ENCODE results near the gene SLC15A1.
"Not testable (repeated sequence)": the region's sequence is repeated elsewhere in the genome, so short reads cannot be mapped to it uniquely, and the experiment has no call there.

The SLC15A1 gene

GRCh38 chr13:98755729-98756128, 3.3 kb upstream of the SLC15A1 start:
- Histone ChIP-seq H3K4me1 (no peaks in the 10 kb centered on the region), H4K20me1 (no peaks in the 10 kb centered on the region), H3K27me3 (peaks cover 11% of the 10 kb centered on the region; the same call in 1 of the 2 replicates), H3K9ac (no peak overlapping the region), H3K9me3 (peaks cover 40% of the 10 kb centered on the region), H3K4me2 (no peak overlapping the region), H3K36me3 (no peaks in the 10 kb centered on the region), H3K27ac (no peak overlapping the region), H3K4me3 (no peak overlapping the region)
- no peak for TF ChIP-seq Cebpa-rat (IDR thresholded peaks at IDR 0.05)

DNA sequence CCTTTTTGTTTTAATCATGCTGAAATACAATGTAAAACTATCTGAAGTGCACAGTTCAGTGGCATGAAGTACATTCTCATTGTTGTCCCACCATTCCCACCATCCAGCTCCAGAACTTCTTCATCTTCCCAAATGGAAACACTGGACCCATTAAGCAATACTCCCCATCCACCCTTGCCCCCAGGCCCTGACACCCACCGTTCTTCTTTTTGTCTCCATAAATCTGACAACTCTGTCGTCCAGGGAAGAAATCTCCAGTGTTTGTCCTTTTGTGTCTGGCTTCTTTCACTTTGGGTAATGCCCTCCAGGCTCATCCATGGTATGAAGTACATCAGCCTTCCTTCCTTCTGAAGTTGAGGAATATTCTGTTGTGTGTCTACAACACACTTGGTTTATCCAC, 2.6 kb upstream of the SLC15A1 start:
- no peak for TF ChIP-seq Cebpa-rat (IDR thresholded peaks at IDR 0.05)
- H3K4me1 ChIP-seq: no peaks in the 10 kb centered on the region
- H3K4me3 ChIP-seq: no peak overlapping the region
- H3K27me3 ChIP-seq: peaks cover 11% of the 10 kb centered on the region; the same call in 1 of the 2 replicates
- H4K20me1 ChIP-seq: no peaks in the 10 kb centered on the region
- no peaks in the 10 kb centered on the region for H3K36me3 ChIP-seq
- H3K9ac ChIP-seq: no peak overlapping the region
- no peak overlapping the region for H3K4me2 ChIP-seq
- H3K9me3 ChIP-seq: peaks cover 34% of the 10 kb centered on the region
- H3K27ac ChIP-seq: no peak overlapping the region

DNA sequence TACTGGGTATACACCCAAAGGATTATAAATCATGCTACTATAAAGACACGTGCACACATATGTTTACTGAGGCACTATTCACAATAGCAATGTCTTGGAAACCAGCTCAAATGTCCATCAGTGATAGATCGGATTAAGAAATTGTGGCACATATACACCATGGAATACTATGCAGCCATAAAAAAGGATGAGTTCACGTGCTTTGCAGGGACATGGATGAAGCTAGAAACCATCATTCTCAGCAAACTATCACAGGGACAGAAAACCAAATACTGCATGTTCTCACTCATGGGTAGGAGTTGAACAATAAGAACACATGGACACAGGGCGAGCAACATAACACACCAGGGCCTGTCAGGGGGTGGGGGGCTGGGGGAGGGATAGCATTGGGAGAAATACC, 2.0 kb upstream of the SLC15A1 start:
- H3K4me1 ChIP-seq, H3K27ac ChIP-seq, H3K4me3 ChIP-seq, H3K4me2 ChIP-seq, H3K9ac ChIP-seq, H4K20me1 ChIP-seq, H3K36me3 ChIP-seq: not testable (repeated sequence)
- peaks cover 11% of the 10 kb centered on the region; the same call in 1 of the 2 replicates for H3K27me3 ChIP-seq
- peaks cover 29% of the 10 kb centered on the region for H3K9me3 ChIP-seq

DNA sequence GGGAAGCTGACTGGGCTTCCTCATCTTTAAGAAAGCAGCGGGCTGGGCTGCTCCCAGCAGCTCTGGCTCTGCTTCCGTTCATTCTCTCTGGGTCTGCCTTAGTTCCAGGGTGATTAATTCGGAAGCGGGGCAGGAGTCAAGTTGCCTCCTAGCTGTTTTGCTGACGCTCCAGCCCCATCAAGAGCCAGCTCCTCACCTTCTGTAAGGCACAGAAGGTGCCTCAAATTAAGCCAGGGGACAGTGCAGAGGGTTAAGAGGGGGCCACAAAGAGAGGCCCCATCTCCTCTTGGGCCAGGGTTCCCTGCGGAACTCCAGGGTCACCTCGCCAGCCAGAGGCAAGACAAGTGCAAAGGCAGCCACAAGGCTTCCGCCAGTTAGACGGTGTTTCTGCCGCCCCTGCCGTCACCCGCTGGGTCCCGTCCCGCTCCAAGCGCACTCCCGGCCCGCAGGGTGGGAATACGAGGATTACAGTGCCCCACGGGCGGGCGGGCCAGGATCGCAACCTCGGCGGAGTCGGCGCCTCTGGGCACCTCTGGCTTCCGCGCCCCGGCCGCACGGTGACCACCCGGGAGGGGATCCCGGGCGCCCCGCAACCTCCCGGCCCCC, 508 bp downstream of the SLC15A1 start:
- H3K9me3 ChIP-seq: peaks cover 24% of the 10 kb centered on the region
- no peak overlapping the region for H3K4me2 ChIP-seq
- no peaks in the 10 kb centered on the region for H3K36me3 ChIP-seq
- no peak overlapping the region for H3K27ac ChIP-seq
- no peaks in the 10 kb centered on the region for H4K20me1 ChIP-seq
- no peak overlapping the region for H3K9ac ChIP-seq
- H3K4me1 ChIP-seq: no peaks in the 10 kb centered on the region
- TF ChIP-seq Cebpa-rat (IDR thresholded peaks at IDR 0.05): no peak
- H3K4me3 ChIP-seq: no peak overlapping the region
- H3K27me3 ChIP-seq: peaks cover 11% of the 10 kb centered on the region; the same call in 1 of the 2 replicates

- no peaks in the 10 kb centered on the region for H4K20me1 ChIP-seq
- TF ChIP-seq Cebpa-rat (IDR thresholded peaks at IDR 0.05): no peak
- no peak overlapping the region for H3K4me2 ChIP-seq
- H3K9me3 ChIP-seq: peaks cover 24% of the 10 kb centered on the region
- H3K36me3 ChIP-seq: no peaks in the 10 kb centered on the region
- H3K4me3 ChIP-seq: no peak overlapping the region
- peaks cover 11% of the 10 kb centered on the region; the same call in 1 of the 2 replicates for H3K27me3 ChIP-seq
- H3K27ac ChIP-seq: no peak overlapping the region
- no peaks in the 10 kb centered on the region for H3K4me1 ChIP-seq
- no peak overlapping the region for H3K9ac ChIP-seq
Observed at GRCh38 chr13:98751367-98751782, 1.1 kb downstream of the SLC15A1 start.

GRCh38 chr13:98749501-98749900, 3.0 kb downstream of the SLC15A1 start:
- no peaks in the 10 kb centered on the region for H3K36me3 ChIP-seq
- no peak overlapping the region for H3K27ac ChIP-seq
- H3K27me3 ChIP-seq: peaks cover 11% of the 10 kb centered on the region; the same call in 1 of the 2 replicates
- H4K20me1 ChIP-seq: no peaks in the 10 kb centered on the region
- peaks cover 24% of the 10 kb centered on the region for H3K9me3 ChIP-seq
- H3K9ac ChIP-seq: no peak overlapping the region
- TF ChIP-seq Cebpa-rat (IDR thresholded peaks at IDR 0.05): no peak
- no peaks in the 10 kb centered on the region for H3K4me1 ChIP-seq
- no peak overlapping the region for H3K4me3 ChIP-seq
- H3K4me2 ChIP-seq: no peak overlapping the region

GRCh38 chr13:98746968-98747367, 5.5 kb downstream of the SLC15A1 start:
- Histone ChIP-seq H3K4me3 (no peak overlapping the region), H3K4me1 (no peaks in the 10 kb centered on the region), H3K9ac (no peak overlapping the region), H3K4me2 (no peak overlapping the region), H3K36me3 (no peaks in the 10 kb centered on the region), H3K9me3 (peaks cover 3% of the 10 kb centered on the region), H4K20me1 (no peaks in the 10 kb centered on the region), H3K27me3 (peaks cover 2% of the 10 kb centered on the region; the same call in 1 of the 2 replicates), H3K27ac (no peak overlapping the region)
- no peak for TF ChIP-seq Cebpa-rat (IDR thresholded peaks at IDR 0.05)

- no peak overlapping the region for H3K9ac ChIP-seq
- no peaks in the 10 kb centered on the region for H3K4me1 ChIP-seq
- TF ChIP-seq Cebpa-rat (IDR thresholded peaks at IDR 0.05): no peak
- no peaks in the 10 kb centered on the region for H3K36me3 ChIP-seq
- H4K20me1 ChIP-seq: no peaks in the 10 kb centered on the region
- no peak overlapping the region for H3K27ac ChIP-seq
- no peak overlapping the region for H3K4me3 ChIP-seq
- peaks cover 11% of the 10 kb centered on the region for H3K9me3 ChIP-seq
- no peak overlapping the region for H3K4me2 ChIP-seq
- no peaks in the 10 kb centered on the region for H3K27me3 ChIP-seq
Observed at GRCh38 chr13:98743377-98743776, 9.1 kb downstream of the SLC15A1 start.

GRCh38 chr13:98742961-98743360, 9.5 kb downstream of the SLC15A1 start:
- no peak for TF ChIP-seq Cebpa-rat (IDR thresholded peaks at IDR 0.05)
- Histone ChIP-seq H4K20me1 (no peaks in the 10 kb centered on the region), H3K4me3 (no peak overlapping the region), H3K4me1 (no peaks in the 10 kb centered on the region), H3K9me3 (peaks cover 15% of the 10 kb centered on the region), H3K4me2 (no peak overlapping the region), H3K36me3 (no peaks in the 10 kb centered on the region), H3K27ac (no peak overlapping the region), H3K27me3 (no peaks in the 10 kb centered on the region), H3K9ac (no peak overlapping the region)

- no peaks in the 10 kb centered on the region for H3K4me1 ChIP-seq
- H3K4me3 ChIP-seq: no peak overlapping the region
- no peak for TF ChIP-seq Cebpa-rat (IDR thresholded peaks at IDR 0.05)
- H3K27me3 ChIP-seq: no peaks in the 10 kb centered on the region
- no peak overlapping the region for H3K9ac ChIP-seq
- H3K27ac ChIP-seq: no peak overlapping the region
- H3K36me3 ChIP-seq: no peaks in the 10 kb centered on the region
- H3K4me2 ChIP-seq: no peak overlapping the region
- peaks cover 25% of the 10 kb centered on the region for H3K9me3 ChIP-seq
- no peaks in the 10 kb centered on the region for H4K20me1 ChIP-seq
Observed at GRCh38 chr13:98741741-98742435, 10.6 kb downstream of the SLC15A1 start.
